Measurements from ENCODE around the gene AGAP3. TPM values are rescaled to one million over a fixed set of nuclear protein-coding genes. Genes with fewer than 3 reads are reported as not detected.
A peak's percentile ranks its signal among the peaks of the same experiment; 100 is the strongest.

AGAP3 gene
- total RNA-seq, 1 donor from 2014 or later = 54.7 TPM

DNA sequence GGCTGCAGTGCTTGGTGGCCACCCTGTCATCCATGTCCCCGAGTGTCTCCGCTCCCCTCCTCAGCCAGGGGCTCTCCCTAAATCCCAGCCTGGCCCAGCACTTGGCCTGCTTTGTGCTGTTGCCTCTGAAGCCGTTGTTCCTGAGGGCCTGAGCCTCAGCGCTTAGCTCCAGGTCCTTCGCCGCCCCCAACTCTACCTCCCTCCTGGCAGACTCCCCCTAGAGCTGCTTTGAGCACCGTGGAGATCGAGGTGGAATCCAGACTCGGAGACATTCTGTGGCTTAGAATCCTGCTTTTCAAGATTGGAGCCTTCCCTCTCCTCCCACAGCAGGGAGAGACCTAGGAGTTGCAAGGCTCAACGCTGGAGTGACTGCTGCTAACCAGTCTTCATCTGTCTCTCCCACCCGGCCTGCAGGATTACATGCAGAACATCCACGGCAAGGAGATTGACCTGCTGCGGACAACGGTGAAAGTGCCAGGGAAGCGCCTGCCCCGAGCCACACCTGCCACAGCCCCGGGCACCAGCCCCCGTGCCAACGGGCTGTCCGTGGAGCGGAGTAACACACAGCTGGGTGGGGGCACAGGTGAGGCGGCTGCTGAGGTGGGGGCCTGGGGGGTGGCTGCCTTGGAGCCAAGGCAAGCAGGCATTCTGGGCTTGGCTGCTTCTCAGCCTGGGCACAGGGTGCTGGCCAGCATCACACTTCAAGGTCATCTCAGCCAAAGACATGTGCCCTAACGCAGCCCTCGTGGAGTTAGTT is 47.9 kb downstream of the AGAP3 start:
- ATAC-seq = no peak
- DNase-seq (ENCODE audit: low spot score) = no peak

DNA sequence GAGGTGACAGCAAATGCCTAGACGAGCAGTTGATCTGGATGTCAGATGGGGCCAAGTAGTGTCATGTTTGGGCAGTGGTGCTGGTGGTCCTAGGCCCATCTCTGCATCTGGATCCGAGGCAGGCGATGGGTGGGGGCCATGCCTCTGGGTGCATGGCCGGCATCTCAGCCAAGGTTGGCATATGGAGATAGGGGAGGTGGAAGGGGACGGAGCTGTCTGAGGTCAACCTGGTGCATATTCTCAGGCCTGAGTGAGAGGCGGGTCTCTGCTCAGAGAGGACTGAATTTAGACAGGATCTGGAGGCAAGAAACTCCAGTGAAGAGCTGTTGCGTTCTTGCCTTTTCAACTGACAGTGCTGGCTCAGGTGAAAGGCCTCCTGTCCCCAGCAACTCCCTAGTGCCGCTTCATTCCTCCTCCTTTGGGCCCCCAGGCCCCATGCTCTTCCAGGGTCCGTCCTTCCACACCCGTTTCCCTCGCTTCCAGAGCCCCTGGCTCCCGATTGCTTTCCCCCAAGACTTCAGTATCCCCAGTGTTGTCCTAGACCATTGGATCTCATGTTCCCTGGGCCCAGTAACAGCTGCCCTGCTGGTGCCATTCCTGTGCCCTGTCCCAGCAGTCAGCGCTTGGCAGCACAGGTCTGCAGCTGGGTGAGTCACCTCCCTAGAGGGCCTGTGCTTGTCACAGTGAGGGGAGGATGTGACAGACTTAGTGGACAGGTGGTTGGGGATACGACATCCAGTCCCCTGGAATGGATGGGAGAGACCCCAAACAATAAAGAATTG is 48.7 kb downstream of the AGAP3 start:
- DNase-seq (ENCODE audit: low spot score) = no peak
- ATAC-seq = no peak

DNA sequence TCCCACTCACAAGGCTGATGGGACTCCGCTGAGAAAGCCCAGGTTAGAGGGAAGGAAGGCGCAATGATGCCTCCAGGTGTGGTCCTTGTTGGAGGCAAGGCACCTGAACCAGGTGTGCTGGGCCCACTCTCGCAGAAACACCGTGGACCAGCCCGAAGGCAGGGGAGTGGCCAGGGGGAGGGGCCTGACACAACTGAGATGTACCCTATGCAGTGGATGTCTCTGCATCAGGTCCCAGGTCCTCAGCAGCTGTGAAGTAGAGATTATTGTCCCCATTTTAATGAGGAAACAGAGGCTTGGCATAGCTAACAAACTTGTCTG is 49.2 kb downstream of the AGAP3 start:
- DNase-seq (ENCODE audit: low spot score) (no peak), ATAC-seq (no peak)

GRCh38 chr7:151135866-151136843 is 49.9 kb downstream of the AGAP3 start:
- DNase-seq (ENCODE audit: low spot score) (no peak), ATAC-seq (no peak)

DNA sequence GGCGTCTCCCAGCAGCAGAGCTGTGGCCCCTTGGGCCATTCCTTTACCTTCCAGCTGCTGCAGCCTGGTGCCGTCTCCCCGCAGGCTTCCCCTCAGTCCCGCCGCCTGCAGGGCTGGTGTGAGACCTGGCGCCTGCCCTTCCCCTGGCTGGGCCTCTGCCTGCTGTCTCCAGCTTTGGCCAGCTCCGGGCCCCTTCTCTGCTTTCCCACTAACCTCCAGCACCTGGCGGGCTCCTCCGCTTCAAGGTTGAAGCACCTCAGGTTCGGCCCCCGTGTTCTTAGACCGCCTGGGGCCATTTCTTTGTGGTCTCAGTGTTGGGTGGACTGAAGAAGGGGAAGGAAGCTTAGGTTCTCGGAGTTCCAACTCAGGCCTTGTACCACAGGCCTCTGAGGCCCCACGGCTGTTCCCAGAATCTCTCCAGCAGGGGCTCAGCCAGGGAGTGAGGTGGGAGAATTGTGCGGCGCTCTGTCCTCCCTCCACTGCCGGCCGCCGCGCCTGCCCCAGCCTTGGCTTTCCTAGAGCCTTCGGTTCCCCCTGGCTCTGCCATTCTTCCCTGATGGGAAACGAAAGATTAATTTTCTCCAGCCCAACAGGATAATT is 50.9 kb downstream of the AGAP3 start:
- no peak for DNase-seq (ENCODE audit: low spot score)

DNA sequence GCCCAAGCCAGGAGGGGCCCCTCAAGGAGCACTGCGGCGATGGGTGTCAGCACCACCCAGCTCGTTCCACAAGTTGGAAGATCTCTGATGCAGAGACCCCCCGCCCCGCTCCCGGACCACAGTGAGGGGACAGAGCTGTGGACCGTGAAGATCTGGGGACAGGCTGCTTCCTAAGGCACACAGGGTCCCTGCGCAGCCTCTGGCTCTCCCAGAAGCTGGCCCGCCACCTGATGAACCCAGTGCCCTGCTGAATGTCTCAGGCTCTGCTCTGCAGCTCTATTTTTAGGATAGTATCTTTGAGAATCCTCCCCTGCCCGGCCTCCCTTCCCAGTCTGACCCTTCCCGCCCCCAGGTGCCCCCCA is 51.5 kb downstream of the AGAP3 start:
- DNase-seq (ENCODE audit: low spot score) (no peak), ATAC-seq (no peak)

More for the DNA sequence above, 50.9 kb downstream of the AGAP3 start:
- no peak for ATAC-seq

DNA sequence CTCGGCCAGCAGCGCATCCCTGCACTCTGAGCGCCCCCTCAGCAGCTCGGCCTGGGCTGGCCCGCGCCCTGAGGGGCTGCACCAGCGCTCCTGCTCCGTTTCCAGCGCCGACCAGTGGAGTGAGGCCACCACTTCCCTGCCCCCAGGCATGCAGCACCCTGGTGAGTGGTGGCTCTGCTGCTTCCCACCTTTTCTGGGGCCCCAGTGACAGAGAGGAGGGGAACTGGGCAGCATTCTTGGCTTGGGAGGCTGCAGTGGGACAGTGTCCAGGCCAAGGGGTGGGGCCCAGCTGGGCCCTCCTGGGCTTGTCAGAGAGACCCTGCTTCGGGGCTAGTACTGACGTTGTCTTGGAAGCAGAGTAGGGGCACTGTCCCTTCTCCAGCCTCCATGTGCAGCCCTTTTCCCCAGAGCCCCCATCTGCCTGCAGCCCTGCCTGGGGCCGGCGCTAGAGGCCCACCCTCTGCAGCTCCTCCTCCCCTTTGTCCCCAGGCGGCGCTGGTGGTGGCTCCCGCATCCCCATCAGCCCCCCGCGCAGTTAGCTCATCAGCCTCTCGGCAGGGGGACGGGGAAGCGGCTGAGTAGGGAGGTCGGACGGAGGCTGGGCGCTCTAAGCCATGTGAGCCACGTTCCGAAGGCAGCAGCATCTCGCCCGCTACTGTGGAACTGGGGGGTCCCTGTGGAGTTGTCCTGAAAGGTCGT is 52.0 kb downstream of the AGAP3 start:
- ATAC-seq (no peak), DNase-seq (ENCODE audit: low spot score) (peak; percentile 27)

DNA sequence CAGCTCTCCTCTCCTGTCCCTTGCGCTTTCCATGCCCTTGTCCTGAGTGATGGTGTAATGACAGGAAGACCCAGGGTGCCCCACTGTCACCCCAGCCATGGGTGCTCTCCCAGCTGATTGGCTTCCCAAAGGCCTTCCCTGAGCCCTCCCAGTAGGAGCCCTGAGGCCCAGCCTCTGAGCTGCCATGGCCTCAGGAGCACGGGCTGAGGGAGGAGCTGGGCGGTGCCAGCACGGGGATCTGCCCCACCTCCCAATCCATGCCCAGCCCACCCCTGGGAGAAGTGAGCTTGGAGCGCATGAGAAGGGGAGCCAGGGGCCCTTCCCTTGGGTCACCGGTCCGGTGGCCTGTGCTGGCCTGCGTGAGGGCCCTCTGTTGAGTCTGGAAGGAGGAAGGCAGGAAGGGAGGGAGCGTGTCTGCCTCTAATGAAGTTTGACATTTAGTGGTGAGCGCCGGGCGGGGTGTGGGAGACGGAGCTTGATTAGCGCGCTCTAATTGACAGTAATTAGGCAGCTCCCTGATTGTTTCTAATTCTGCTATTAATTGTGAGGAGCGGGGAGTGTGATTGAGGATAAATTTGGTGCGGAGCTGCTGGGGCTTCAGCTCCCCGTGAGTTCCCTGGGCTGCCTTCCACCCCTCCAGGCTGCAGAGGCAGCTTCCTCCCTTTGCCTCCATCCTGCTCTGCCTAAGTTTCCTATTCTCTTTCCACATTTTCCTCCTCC is 53.0 kb downstream of the AGAP3 start:
- DNase-seq (ENCODE audit: low spot score) (peak; percentile 30), ATAC-seq (no peak)

- ATAC-seq (no peak), DNase-seq (ENCODE audit: low spot score) (no peak)
These were observed 53.5 kb downstream of the AGAP3 start for GRCh38 chr7:151139791-151140190.

DNA sequence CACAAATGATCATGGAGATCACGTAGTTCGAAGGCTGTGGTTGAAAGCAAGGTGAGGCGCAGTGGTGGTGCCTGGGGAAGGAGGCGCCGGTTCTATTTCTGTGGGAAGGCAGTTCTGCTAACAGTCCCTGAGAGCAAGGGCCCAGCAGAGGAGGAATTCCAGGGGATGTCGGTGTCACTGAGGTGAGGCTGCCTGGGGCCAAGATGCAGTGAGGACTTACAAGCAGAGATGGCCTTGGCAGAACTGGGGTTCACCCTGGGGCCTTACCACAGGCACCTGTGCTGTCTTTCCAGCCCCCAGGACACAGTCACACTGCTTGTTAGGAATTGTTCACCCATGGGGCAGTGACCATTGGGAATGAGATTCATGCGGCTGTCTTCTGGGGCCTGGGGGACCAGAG is 54.6 kb downstream of the AGAP3 start:
- DNase-seq (ENCODE audit: low spot score) (no peak), ATAC-seq (no peak)

GRCh38 chr7:151141311-151141854 is 55.1 kb downstream of the AGAP3 start:
- ATAC-seq (no peak), DNase-seq (ENCODE audit: low spot score) (no peak)

DNA sequence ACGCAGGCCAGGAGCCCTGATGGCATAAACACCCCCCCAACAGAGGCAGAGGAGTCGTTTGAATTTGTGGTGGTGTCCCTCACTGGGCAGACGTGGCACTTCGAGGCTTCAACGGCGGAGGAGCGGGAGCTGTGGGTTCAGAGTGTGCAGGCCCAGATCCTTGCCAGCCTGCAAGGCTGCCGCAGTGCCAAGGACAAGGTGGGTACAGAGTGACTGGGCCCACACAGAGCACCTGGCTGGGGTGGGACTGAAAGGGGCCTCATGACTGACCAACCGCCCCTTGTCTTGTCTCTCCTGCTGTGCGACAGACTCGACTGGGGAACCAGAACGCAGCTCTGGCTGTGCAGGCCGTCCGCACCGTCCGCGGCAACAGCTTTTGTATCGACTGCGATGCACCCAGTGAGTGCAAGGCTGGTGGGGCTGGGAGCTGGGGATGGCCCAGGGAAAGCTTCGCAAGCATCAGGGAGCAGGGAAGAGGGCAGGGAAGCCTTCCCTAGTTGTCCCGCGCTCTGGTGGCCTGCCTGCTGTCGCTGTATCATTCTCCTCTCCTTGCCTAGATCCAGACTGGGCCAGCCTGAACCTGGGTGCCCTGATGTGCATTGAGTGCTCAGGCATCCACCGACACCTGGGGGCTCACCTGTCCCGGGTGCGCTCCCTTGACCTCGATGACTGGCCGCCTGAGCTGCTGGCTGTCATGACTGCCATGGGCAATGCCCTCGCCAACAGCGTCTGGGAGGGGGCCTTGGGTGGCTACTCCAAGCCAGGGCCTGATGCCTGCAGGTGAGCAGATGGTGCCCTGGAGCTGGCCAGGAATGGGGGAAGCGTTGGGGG is 55.8 kb downstream of the AGAP3 start:
- no peak for DNase-seq (ENCODE audit: low spot score)

GRCh38 chr7:151142686-151143040 is 56.4 kb downstream of the AGAP3 start:
- no peak for ATAC-seq
- DNase-seq (ENCODE audit: low spot score) = no peak

More for the DNA sequence above, 55.8 kb downstream of the AGAP3 start:
- no peak for ATAC-seq

GRCh38 chr7:151143261-151144015 is 57.2 kb downstream of the AGAP3 start:
- DNase-seq (ENCODE audit: low spot score) = peak; percentile 42
- ATAC-seq = no peak

- DNase-seq (ENCODE audit: low spot score) (no peak), ATAC-seq (no peak)
These were observed 58.1 kb downstream of the AGAP3 start for GRCh38 chr7:151144387-151144786.

- no peak for DNase-seq (ENCODE audit: low spot score)
- no peak for ATAC-seq
These were observed 60.5 kb downstream of the AGAP3 start for GRCh38 chr7:151146761-151147160.

DNA sequence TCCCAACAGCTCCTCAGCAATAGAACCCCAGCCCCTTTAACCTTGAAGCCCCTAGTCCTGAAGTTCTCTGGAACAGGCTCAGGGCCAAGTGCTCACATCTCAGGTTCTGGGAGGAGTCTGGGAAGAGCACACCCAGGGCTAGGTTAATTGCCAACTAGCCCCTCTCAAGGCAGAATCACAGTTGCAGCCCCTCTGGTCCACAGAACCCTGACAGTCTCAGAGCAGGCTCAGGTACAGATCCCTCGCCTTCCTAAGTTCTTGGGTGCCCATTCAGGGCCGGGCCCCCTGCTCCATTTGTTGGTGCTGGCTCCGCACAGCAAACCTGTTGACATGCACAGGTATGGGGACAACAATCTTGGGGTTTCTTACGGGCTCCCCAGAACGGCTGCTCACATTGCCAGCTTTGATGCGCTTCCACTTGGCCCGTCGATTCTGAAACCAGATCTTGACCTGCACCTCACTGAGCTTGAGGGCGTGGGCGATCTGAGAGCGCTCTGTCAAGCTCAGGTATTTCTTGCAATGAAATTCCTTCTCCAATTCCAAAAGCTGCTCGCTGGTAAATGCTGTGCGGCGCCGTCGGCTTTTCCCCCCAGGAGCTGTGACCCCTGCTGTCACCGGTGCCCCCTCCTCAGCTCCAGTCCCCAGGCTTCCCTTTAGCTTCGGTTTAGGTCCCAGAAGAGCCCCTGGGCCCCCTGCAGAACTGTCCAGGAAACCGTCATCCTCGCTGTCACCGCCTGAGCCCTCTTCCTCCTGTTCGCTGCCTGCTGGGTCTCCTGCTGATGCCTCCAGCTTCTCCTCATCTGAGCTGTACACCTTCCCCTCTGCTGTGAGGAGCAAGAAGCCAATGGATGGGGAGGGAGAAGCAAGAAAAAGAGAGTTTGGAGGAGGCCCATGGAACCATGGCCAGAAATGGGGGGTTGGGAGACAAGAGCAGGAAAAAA is 62.3 kb downstream of the AGAP3 start:
- no peak for DNase-seq (ENCODE audit: low spot score)
- ATAC-seq = no peak

Data from left lobe of liver (tissue), 2 donors.